Stimulated activated CD8-positive, alpha-beta memory T cell treated with anti-CD3 and anti-CD28 coated beads, Interleukin-12 subunit alpha, Interleukin-12 subunit beta, amount 100 ng/mL, for 24 hours (primary cell): ENCODE results near the gene AQP1.

Source experiments
- DNase-seq: peaks from one replicate; pipeline ENCODE4 v3.0.0-alpha.2; 2020; ENCODE audit errors: extremely low read depth

Gene AQP1

GRCh38 chr7:30884881-30885280, 26.8 kb upstream of the AQP1 start:
- DNase-seq, result no peak

DNA sequence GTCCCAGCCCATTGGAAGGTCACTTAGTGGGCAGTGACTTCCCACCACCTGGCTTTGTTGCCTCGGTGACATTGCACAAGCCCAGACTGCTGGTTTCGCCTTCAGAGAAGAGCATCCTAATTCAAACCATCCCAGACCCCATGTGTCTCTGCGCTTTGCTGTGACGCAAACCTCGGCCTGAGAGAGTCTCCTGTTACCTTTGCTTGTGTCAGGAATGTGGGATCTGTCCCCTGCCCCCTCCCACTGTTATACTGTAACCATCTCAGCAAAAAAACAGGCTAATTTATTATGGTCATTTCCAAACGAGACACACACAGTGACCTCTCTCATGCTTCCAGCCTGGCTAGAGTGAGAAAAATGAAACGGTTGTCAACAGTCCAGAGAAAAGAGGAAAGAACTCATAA, 25.0 kb upstream of the AQP1 start:
- no peak for DNase-seq

- DNase-seq, result no peak
Measured at GRCh38 chr7:30887464-30887872, 24.2 kb upstream of the AQP1 start.

DNA sequence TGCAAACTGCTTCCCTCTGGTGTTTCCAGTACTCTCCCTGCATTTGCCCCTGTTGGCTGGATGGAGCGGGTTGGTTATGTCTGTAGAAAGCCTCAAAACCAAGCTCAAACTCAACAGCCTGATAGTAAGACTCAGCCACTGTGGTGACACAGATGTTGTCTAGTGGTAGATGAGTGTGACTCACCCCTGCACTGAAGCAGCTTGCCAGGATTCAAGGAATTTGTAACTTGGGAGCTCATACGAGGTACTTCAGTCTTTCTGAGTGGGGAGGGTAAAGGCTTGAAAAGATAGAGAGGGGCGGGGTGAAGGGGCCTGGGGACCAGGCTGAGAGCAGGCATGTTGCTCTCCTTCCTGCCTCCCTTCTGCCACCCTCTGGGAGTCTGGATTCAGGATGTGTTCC, 22.9 kb upstream of the AQP1 start:
- DNase-seq, result no peak

DNA sequence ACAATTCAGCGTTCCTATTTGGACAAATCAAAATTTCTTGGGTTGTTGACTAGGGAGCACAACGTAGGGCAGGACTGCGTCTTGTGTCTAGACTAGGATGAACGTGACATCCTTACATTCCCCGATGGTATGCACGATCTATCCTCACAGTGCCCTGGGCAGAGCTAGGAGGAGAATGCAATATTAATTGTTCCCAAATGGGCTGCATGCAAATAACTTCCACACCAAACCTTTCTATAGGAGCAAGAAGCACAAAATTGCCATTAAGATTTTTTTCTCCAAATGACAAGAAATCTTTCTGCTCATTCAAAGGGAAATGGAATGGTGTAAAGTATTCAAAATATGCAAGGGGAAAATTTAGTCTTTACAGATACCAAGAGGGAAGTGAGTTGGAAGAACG, 21.4 kb upstream of the AQP1 start:
- DNase-seq, result no peak

- no peak for DNase-seq
Measured at GRCh38 chr7:30893357-30893756, 18.3 kb upstream of the AQP1 start.

DNA sequence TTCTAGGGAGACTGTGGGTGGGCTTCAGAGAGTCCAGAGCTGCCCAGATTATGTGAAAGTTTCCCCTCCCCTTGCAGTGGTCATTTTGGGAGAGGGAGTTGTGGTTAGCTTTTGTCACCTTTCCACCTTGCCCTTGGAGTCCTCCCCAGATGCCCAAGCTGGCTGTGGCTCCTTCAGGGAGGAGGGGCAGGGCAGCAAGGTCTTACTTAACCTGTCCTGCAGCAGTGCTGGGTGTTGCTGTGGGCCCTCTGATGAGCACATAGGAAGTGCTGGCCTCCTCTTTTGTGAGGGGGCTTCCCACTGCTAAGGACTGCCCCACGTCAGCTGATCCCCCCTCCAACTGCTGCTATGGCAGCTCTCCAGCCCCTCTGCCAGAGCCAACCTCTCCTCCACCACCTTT, 17.6 kb upstream of the AQP1 start:
- DNase-seq, result no peak

GRCh38 chr7:30894866-30895605, 16.6 kb upstream of the AQP1 start:
- no peak for DNase-seq

GRCh38 chr7:30896036-30896435, 15.6 kb upstream of the AQP1 start:
- DNase-seq, result no peak

- no peak for DNase-seq
Measured at GRCh38 chr7:30896783-30897637, 14.6 kb upstream of the AQP1 start.

DNA sequence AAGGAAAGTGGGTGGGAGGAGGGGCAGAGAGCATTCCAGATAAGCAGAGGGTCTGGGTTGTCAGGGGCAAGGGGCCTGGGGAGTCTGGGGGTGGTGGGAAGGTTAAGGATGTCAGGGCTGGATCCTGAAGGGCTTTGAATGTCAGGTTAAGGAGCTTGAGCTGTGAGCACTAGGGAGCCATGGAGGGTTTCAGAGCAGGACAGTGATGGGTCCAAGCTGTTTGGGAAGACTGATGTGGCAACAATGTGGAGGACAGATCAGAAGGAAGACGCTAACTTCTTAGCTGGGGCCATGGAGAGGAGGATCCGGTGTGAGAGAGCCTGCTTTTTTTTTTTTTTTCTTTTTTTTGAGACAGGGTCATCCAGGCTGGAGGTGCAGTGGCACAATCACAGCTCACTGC, 13.9 kb upstream of the AQP1 start:
- no peak for DNase-seq

DNA sequence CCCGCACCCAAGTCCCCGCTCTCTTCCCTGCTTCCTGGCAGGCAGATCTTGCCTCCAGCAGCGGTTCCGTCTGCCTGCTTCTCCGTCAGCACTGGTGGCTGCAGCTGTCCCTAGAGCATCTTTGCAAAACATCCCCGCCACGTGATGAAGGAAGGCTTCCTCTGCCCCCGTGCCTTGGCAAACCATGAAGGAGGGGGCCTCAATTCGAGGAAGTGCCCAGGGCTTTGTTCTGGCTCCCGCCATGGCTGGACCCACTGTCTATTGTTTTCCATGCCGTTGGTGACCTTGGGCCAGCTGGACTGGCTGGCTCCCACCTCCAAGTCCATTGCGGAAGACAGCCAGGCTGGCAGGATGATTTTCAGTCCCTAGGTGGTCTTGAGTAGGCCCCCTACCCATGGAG, 13.2 kb upstream of the AQP1 start:
- DNase-seq, result no peak

DNA sequence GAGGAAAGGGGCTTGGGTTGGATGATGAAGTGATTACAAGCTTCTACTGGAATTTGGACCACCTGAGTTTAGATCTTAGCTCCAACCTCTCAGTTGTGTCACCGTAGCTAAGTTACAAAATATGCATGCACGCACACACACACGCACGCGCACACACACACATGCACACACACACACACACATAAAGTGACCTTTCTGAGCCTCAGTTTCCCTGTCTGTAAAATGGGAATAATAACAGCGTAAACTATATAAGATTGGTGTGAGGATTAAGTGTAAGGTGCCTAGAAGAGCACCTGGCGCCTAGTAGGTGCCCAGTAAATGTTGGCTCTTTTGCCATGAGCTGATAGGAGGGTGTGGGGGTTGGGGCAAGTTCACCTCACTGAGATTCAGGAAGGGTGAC, 12.6 kb upstream of the AQP1 start:
- no peak for DNase-seq

DNA sequence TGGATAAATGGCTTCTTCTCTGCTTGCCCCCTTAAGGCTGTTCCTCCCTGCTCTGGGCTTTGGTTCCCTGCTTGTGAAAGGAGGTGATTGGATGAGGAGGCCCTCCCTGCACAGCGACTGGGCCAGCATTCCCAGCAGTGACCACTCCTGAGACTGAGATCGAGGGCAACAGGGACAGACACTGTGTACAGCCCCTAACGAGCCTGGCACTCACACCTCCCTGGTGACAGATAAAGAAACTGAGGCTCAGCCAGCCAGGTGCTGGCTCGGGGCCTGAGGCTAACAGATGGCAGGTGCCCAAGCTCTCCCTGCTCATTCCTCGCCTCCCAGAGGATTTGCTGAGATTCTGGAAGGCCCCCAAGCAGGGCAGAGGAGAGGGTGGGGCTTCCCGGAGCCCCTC, 12.0 kb upstream of the AQP1 start:
- DNase-seq, result no peak

DNA sequence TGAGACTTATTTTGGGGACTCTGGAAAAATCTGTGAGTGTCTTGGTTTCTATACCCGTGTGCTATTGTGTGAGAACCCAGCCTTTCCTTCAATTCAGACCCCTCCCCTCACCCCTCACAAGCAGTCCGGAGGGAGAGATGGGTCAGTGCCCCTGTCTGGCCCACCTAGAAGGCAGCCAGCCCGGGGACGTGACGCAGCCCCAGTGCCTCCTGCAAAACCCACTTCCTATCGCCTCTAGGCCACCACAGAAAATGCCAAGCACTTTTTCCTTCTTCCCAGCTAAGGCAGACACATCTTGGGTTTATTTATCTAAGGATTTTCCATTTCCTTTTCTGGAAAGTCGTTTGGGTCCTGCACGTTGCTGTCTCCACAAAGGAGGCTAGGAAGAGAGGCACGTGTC, 11.6 kb upstream of the AQP1 start:
- DNase-seq, result no peak

DNA sequence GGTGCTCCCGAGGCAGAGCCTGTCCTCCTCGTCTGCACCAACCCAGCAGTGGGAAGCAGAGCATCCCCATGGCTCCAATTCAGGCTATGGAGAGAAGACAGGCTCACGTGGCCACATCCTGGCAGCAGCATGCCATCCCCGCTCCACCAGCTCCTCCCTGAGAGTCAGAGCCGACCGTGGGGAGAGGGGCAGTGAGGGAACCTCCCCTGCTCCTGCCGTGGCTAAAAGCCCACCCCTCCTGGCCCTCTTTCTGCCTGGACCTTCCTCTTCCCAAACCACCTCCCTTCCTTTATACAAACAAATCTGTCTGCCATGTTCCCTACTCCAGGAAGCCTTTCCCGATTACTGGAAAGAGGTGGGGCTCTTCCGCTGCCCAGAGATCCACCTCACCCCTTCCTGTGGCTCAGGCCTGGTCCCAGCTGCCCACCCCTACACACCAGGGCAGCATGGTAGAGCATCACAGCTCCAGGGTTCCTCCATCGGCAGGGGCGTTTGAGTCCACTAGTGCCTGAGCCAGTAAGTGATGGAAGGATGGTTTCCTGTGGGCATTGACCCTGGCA, 10.8 kb upstream of the AQP1 start:
- no peak for DNase-seq

- DNase-seq, result no peak
Measured at GRCh38 chr7:30901856-30902255, 9.8 kb upstream of the AQP1 start.

DNA sequence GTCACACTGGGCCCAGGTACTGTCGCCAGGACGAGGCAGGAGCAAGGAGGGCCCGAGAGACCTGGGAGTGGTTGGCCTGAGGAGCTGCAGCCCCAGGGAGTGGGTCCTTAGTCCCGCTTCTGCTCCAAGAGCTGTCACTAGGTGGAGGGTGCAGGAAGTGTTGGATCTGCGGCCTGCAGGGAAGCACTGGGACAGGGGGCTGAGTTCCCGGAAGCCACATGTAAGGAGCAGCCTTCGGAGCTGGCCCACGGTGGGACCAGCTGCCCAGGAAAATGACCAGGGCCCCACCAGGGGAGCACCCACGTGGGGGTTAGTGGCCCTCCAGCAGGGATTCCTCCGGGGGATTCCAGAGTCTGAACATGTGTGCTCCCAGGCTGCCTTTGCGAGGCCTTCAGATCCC, 9.2 kb upstream of the AQP1 start:
- DNase-seq, result no peak

DNA sequence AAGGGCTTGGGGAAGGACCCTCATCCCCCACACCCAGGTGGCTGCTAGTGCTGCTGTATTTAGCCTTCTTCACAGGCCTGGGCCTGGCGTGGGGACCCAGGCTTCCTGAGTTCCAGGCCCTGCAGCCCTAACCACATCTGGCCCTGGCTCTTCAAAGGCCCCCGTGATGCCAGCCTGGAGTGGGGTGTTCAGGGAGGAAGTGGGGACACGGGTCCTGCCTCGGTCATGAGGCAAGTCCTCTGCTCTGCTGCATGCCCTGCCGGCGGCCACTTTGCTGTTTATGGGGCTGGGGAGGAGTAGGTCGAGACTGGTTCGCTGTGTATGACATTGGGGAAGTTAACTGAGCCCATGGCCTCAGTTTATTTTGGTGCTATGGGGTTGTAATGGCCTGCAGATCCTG, 8.5 kb upstream of the AQP1 start:
- no peak for DNase-seq

GRCh38 chr7:30904561-30904960, 7.1 kb upstream of the AQP1 start:
- DNase-seq, result no peak

DNA sequence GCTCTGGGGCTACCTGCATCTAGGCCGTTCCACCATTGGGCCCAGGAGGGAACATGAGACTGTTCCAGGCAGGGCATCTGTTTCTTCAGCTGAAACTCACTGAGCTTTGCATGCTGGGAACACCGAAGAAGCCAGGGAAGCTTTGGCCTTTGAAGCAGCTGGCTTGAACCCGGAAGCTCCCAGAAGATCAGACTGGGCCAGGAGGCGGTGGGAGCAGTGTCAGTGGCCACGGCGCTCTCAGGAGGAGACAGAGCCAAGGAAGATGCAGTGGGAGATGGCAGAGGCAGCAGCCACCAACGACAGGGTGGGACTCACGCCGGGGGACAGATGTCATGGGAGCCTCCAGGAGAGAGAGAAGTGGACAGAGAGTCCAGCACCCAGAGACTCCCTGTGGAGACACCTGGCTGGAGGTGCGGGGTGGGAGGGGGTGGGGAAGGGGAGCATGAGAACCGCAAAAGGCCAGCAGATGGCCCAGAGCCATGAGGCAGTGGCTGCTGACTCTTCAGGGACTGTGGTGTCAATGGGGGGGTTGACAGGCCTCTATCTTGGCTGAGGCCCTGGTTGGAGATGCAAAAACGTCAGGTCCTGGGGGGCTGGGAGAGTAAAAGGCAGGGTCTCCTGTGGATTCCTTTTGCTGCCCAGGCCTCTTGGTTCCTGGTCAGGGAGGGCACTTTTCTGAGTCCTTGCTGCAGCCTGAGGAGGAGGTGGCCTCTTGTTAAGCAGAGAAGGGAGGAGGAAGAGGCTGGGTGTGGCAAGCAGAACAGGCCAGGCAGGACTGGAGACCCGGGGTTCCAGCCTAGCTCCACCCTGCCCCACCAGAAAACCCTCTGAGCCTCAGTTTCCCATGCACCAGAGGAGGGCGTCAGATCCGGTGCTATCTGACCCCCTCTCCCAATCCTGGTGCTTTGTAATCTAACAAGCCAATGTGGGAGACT, 6.3 kb upstream of the AQP1 start:
- DNase-seq, result no peak

GRCh38 chr7:30906014-30906413, 5.6 kb upstream of the AQP1 start:
- no peak for DNase-seq
